Measurements from ENCODE around the gene ZNF268. TPM values are rescaled to one million over a fixed set of nuclear protein-coding genes. Genes with fewer than 3 reads are reported as not detected.

ZNF268 gene
- total RNA-seq, 1 experiment from 2014 or later: 38.2 TPM

- H3K4ac ChIP-seq (ENCODE audit: low read depth, low read length): no peak overlapping the region
- no peak overlapping the region for H2BK120ac ChIP-seq (ENCODE audit: low read depth, low read length, poor library complexity, severe bottlenecking)
- no peak overlapping the region for H4K5ac ChIP-seq (ENCODE audit: insufficient read length, low read depth, low read length)
- no peak overlapping the region for H4K8ac ChIP-seq (replicated peaks; ENCODE audit: insufficient read length, low read depth, low read length)
- no peak overlapping the region for H3K4me2 ChIP-seq (ENCODE audit: insufficient read depth, insufficient read length, low read length)
- Mint-ChIP-seq H3K27ac (no peak overlapping the region), H3K4me1 (no peaks in the 10 kb centered on the region), H3K36me3 (ENCODE audit: insufficient read depth in 1 of 3, low read depth in 3 of 3) (peaks cover 66 to 79% (median 68%) of the 10 kb centered on the region in 3 experiments), H3K4me3 (no peak overlapping the region), H3K27me3 (ENCODE audit: low read depth) (peaks cover 16% of the 10 kb centered on the region), H3K9me3 (peaks cover 82 to 83% of the 10 kb centered on the region in 2 experiments)
- no peaks in the 10 kb centered on the region for H3K79me1 ChIP-seq (ENCODE audit: insufficient read depth, low read depth, low read length, poor library complexity, severe bottlenecking)
- no CpG with 5 or more reads among the region's 2 CpGs for WGBS (ENCODE audit: extremely low coverage, insufficient read length, low lambda C conversion rate)
- no peaks in the 10 kb centered on the region for H3K79me2 ChIP-seq (ENCODE audit: insufficient read depth, low read length)
- H2BK15ac ChIP-seq (ENCODE audit: low read depth, low read length): no peak overlapping the region
- H3T11ph ChIP-seq (ENCODE audit: low read length): no peak overlapping the region
- no peak overlapping the region for H3K56ac ChIP-seq (ENCODE audit: insufficient read length, low read depth, low read length)
- TF ChIP-seq, protein P1, sequence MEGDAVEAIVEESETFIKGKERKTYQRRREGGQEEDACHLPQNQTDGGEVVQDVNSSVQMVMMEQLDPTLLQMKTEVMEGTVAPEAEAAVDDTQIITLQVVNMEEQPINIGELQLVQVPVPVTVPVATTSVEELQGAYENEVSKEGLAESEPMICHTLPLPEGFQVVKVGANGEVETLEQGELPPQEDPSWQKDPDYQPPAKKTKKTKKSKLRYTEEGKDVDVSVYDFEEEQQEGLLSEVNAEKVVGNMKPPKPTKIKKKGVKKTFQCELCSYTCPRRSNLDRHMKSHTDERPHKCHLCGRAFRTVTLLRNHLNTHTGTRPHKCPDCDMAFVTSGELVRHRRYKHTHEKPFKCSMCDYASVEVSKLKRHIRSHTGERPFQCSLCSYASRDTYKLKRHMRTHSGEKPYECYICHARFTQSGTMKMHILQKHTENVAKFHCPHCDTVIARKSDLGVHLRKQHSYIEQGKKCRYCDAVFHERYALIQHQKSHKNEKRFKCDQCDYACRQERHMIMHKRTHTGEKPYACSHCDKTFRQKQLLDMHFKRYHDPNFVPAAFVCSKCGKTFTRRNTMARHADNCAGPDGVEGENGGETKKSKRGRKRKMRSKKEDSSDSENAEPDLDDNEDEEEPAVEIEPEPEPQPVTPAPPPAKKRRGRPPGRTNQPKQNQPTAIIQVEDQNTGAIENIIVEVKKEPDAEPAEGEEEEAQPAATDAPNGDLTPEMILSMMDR (conservative IDR thresholded peaks at IDR 0.05): no peak
- H4K20me1 ChIP-seq (ENCODE audit: control insufficient read depth, insufficient read depth, insufficient read length): no peaks in the 10 kb centered on the region
- H3K23me2 ChIP-seq (ENCODE audit: insufficient read length, low read depth, low read length, poor library complexity, severe bottlenecking): no peaks in the 10 kb centered on the region
- H3K9ac ChIP-seq (ENCODE audit: extremely low read depth, insufficient read length, low read length): no peak overlapping the region
- no peak overlapping the region for H3K18ac ChIP-seq (ENCODE audit: insufficient read length, low read depth, low read length)
- no peak overlapping the region for H2BK12ac ChIP-seq (ENCODE audit: insufficient read length, low read depth, low read length)
- no peak for DNase-seq
- H2BK5ac ChIP-seq (ENCODE audit: insufficient read length, low read length): no peak overlapping the region
- H3K27me3 ChIP-seq (ENCODE audit: insufficient read depth, low read length): no peaks in the 10 kb centered on the region
- H3K27ac ChIP-seq (ENCODE audit: insufficient read length, low read depth, low read length): no peak overlapping the region
- no peak overlapping the region for H2AK5ac ChIP-seq (ENCODE audit: insufficient read length, low read length)
- H2AFZ ChIP-seq (ENCODE audit: low read length): no peak overlapping the region
- H2BK20ac ChIP-seq (ENCODE audit: low read depth, low read length, poor library complexity, severe bottlenecking): no peak overlapping the region
- peaks cover 63% of the 10 kb centered on the region for H3K9me3 ChIP-seq (ENCODE audit: control insufficient read depth, low read depth, low read length)
- no peaks in the 10 kb centered on the region for H3K4me1 ChIP-seq (ENCODE audit: insufficient read depth, low read length)
- H3K23ac ChIP-seq (ENCODE audit: insufficient read length, low read depth, low read length): no peak overlapping the region
- no peak overlapping the region for H3K14ac ChIP-seq (ENCODE audit: insufficient read depth, low read length)
- no peak overlapping the region for H4K91ac ChIP-seq (ENCODE audit: insufficient read length, low read depth, low read length)
Measured at GRCh38 chr12:133202493-133203343, 21.4 kb downstream of the ZNF268 start.
